HepG2 (cell line): ENCODE results near the gene RUSF1. TPM values are rescaled to one million over a fixed set of nuclear protein-coding genes. Genes with fewer than 3 reads are reported as not detected.

ENCODE experiments used
- ARNT ChIP-seq: fragments of 450-650 bp; IDR thresholded peaks from 2 replicates; pipeline ENCODE4 v1.6.1; 2017
- DNMT3B ChIP-seq: conservative IDR thresholded peaks from 2 replicates; pipeline ENCODE4 v1.6.1; 2016; ENCODE audit warnings: missing biosample characterization, control low read depth
- ESRRA ChIP-seq: sonication (generic); formaldehyde crosslinking; IDR thresholded peaks from 2 replicates; pipeline ENCODE4 v1.5.1; 2020; ENCODE audit warnings: mild to moderate bottlenecking, low read depth, missing genetic modification reagents
- ETV5 ChIP-seq: IDR thresholded peaks from 2 replicates; pipeline ENCODE4 v1.6.1; 2018; ENCODE audit warnings: missing biosample characterization, missing genetic modification reagents, inconsistent platforms, borderline replicate concordance
- IRF2 ChIP-seq: IDR thresholded peaks from 2 replicates; pipeline ENCODE4 v1.6.1; 2018; ENCODE audit warnings: missing genetic modification reagents, missing compliant biosample characterization
- KDM3A ChIP-seq: IDR thresholded peaks from 2 replicates; pipeline ENCODE4 v1.6.1; 2018; ENCODE audit warnings: low read depth, missing compliant biosample characterization
- MAZ ChIP-seq, 2 experiments: sonication (generic) in 1 of 2; formaldehyde crosslinking in 1 of 2; IDR thresholded peaks; 2 replicates each; pipeline versions ENCODE4 v1.5.0 to v1.6.1; 2012 to 2020; ENCODE audit warnings: low read depth in 2 of 2, mild to moderate bottlenecking in 2 of 2, borderline replicate concordance in 1 of 2, improper control_type of control experiment in 1 of 2, low read length in 1 of 2, missing genetic modification reagents in 1 of 2, moderate library complexity in 1 of 2
- PAX8 ChIP-seq: sonication (generic); formaldehyde crosslinking; IDR thresholded peaks from 2 replicates; pipeline ENCODE4 v1.8.0; 2022; ENCODE audit warnings: mild to moderate bottlenecking, missing genetic modification reagents, borderline replicate concordance
- PRDM10 ChIP-seq: sonication (generic); formaldehyde crosslinking; IDR thresholded peaks from 2 replicates; pipeline ENCODE4 v1.4.0; 2020; ENCODE audit warnings: low read depth, missing genetic modification reagents
- RBFOX2 ChIP-seq: fragments of 200-400 bp; formaldehyde crosslinking; IDR thresholded peaks from 2 replicates; pipeline ENCODE4 v1.6.1; 2017; ENCODE audit warnings: low read depth, mild to moderate bottlenecking, low read length
- SCMH1 ChIP-seq: sonication (generic); formaldehyde crosslinking; IDR thresholded peaks from 2 replicates; pipeline ENCODE4 v1.9.0; 2021; ENCODE audit warnings: missing genetic modification reagents, mild to moderate bottlenecking, borderline replicate concordance
- STAT5B ChIP-seq: sonication (generic); formaldehyde crosslinking; IDR thresholded peaks from 2 replicates; pipeline ENCODE4 v1.4.0; 2020; ENCODE audit warnings: missing genetic modification reagents
- TAF1 ChIP-seq: sonication (generic); formaldehyde crosslinking; IDR thresholded peaks from 2 replicates; pipeline ENCODE4 v1.4.0; 2020; ENCODE audit warnings: missing genetic modification reagents
- ZFX ChIP-seq: sonication (generic); formaldehyde crosslinking; IDR thresholded peaks from 2 replicates; pipeline ENCODE4 v1.4.0; 2020; ENCODE audit warnings: mild to moderate bottlenecking, low read depth, missing genetic modification reagents, moderate library complexity
- ZNF280D ChIP-seq: sonication (generic); formaldehyde crosslinking; IDR thresholded peaks from 2 replicates; pipeline ENCODE4 v1.5.1; 2020; ENCODE audit warnings: mild to moderate bottlenecking, missing genetic modification reagents
- ZNF484 ChIP-seq: sonication (generic); formaldehyde crosslinking; IDR thresholded peaks from 2 replicates; pipeline ENCODE4 v1.5.1; 2020; ENCODE audit warnings: mild to moderate bottlenecking, low read depth, missing genetic modification reagents, borderline replicate concordance
- ZNF839 ChIP-seq: sonication (generic); formaldehyde crosslinking; IDR thresholded peaks from 2 replicates; pipeline ENCODE4 v1.4.0; 2020; ENCODE audit warnings: missing genetic modification reagents, mild to moderate bottlenecking, borderline replicate concordance
- polyA plus RNA-seq, 8 experiments: library from polyadenylated mRNA; depleted of rRNA in 3 of 8; stranded (reverse) in 7 of 8; unstranded in 1 of 8; fragments of >200 nt; fragmentation: Illumina TruSeq in 4 of 8; extraction: Trizol in 4 of 8; gene quantifications; 2 replicates each; pipeline versions ENCODE4 v1.2.1 to v1.2.3, GENCODE V29; 2011 to 2016; ENCODE audit warnings: low read depth in 4 of 8, missing spikeins in 1 of 8, mixed read lengths in 1 of 8; ENCODE audit not compliant: insufficient read depth in 1 of 8
- total RNA-seq, 5 experiments: library from RNA; depleted of rRNA; stranded (reverse); fragments of >200 nt; fragmentation: Illumina TruSeq; extraction: Trizol; gene quantifications; 2 replicates each; pipeline ENCODE4 v1.2.3, GENCODE V29; 2016; ENCODE audit warnings: low read depth in 1 of 5
- TF ChIP-seq, protein P1 (sequence below): sonication (generic); formaldehyde crosslinking; IDR thresholded peaks from 2 replicates; pipeline ENCODE4 v1.4.0; 2020; ENCODE audit warnings: missing genetic modification reagents, borderline replicate concordance
- TF ChIP-seq, protein P2 (sequence below): sonication (generic); formaldehyde crosslinking; IDR thresholded peaks from 2 replicates; pipeline ENCODE4 v1.5.0; 2020; ENCODE audit warnings: missing genetic modification reagents

Gene RUSF1
- total and polyA plus RNA-seq, 2 of the 13 experiments (the other 11 are each of a cell fraction or from before 2014, with no cell fraction given) = 40.8 to 50.2 TPM

- TF ChIP-seq ZNF280D (CRISPR knock-in tag) = 0 out of 2 replicates have a peak, but pooled peaks have one; percentile 65
- TF ChIP-seq IRF2 (CRISPR knock-in tag) = peak; percentile 82
- TF ChIP-seq ESRRA (CRISPR knock-in tag) = no peak
- no peak for TF ChIP-seq SCMH1 (CRISPR knock-in tag)
- no peak for TF ChIP-seq STAT5B
- TF ChIP-seq ARNT = no peak
- 0 out of 2 replicates have a peak, but pooled peaks have one; percentile 40 for TF ChIP-seq KDM3A (CRISPR knock-in tag)
- 0 out of 2 replicates have a peak, but pooled peaks have one; percentile 32 for TF ChIP-seq ZNF839
- TF ChIP-seq PRDM10 (CRISPR knock-in tag) = peak; percentile 76; the same call in 1 of the 2 replicates
- 0 out of 2 replicates have a peak, but pooled peaks have one; percentile 32 for TF ChIP-seq RBFOX2
- TF ChIP-seq TAF1 (CRISPR knock-in tag) = peak; percentile 50; the same call in 1 of the 2 replicates
- 0 out of 2 replicates have a peak, but pooled peaks have one; percentile 37 for TF ChIP-seq DNMT3B (CRISPR knock-in tag)
- TF ChIP-seq, protein P1, sequence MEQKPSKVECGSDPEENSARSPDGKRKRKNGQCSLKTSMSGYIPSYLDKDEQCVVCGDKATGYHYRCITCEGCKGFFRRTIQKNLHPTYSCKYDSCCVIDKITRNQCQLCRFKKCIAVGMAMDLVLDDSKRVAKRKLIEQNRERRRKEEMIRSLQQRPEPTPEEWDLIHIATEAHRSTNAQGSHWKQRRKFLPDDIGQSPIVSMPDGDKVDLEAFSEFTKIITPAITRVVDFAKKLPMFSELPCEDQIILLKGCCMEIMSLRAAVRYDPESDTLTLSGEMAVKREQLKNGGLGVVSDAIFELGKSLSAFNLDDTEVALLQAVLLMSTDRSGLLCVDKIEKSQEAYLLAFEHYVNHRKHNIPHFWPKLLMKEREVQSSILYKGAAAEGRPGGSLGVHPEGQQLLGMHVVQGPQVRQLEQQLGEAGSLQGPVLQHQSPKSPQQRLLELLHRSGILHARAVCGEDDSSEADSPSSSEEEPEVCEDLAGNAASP (CRISPR knock-in tag) = no peak
- peak; percentile 73 for TF ChIP-seq ETV5 (CRISPR knock-in tag)
- TF ChIP-seq ZFX = peak; percentile 82
- no peak for TF ChIP-seq ZNF484 (CRISPR knock-in tag)
- peak; percentile 61; the same call in 1 of the 2 replicates for TF ChIP-seq MAZ (IDR thresholded peaks at IDR 0.05; ENCODE audit: borderline replicate concordance, low read depth, low read length)
- 0 out of 2 replicates have a peak, but pooled peaks have one; percentile 44 for TF ChIP-seq MAZ (CRISPR knock-in tag; IDR thresholded peaks at IDR 0.05; ENCODE audit: low read depth)
- 0 out of 2 replicates have a peak, but pooled peaks have one; percentile 63 for TF ChIP-seq PAX8 (CRISPR knock-in tag)
- TF ChIP-seq, protein P2, sequence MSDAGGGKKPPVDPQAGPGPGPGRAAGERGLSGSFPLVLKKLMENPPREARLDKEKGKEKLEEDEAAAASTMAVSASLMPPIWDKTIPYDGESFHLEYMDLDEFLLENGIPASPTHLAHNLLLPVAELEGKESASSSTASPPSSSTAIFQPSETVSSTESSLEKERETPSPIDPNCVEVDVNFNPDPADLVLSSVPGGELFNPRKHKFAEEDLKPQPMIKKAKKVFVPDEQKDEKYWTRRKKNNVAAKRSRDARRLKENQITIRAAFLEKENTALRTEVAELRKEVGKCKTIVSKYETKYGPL (CRISPR knock-in tag) = no peak
Measured at GRCh38 chr16:31484491-31485171, 23.6 kb downstream of the RUSF1 start (continued).
